ENCODE measurements around the gene CCDC190. TPM values are rescaled to one million over a fixed set of nuclear protein-coding genes. Genes with fewer than 3 reads are reported as not detected.

CCDC190 gene
- total and polyA plus RNA-seq, 2 of the 8 experiments (the other 6 are each of a cell fraction or from before 2014, with no cell fraction given), result not detected

DNA sequence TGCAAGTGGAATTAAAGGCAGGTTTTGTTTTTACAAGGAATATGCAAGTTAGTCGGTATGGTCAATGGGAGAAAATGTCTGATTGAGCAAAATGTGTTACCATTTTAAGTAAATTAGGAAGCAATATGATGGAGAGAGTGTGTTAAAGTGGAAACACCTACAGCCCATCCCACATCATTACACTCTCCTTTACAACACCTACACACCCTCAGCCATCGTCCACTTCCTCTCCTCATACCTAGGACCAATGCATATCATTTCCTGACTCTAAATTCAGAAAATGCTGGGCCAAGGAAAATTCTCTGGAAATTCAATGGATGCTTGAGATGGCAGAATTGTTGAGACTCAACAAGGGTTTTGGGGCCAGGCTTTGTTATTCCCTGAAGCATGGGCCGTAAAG, 16.4 kb upstream of the CCDC190 start:
- Histone ChIP-seq H3K9ac (replicated peaks in 1 of 4; ENCODE audit: extremely low read depth in 1 of 4, low read depth in 3 of 4, low read length in 3 of 4) (no peak overlapping the region), H4K91ac (replicated peaks; ENCODE audit: insufficient read length, low read length) (no peak overlapping the region), H3K23me2 (ENCODE audit: low read depth, low read length) (no peaks in the 10 kb centered on the region), H2BK12ac (ENCODE audit: low read depth, low read length) (no peak overlapping the region), H3K79me1 (ENCODE audit: low read depth, low read length) (no peaks in the 10 kb centered on the region), H3K4ac (replicated peaks; ENCODE audit: insufficient read length, low read depth, low read length) (no peak overlapping the region), H3K4me3 (ENCODE audit: extremely low read depth in 1 of 4, insufficient read depth in 2 of 4, low read depth in 3 of 4, low read length in 4 of 4) (no peak overlapping the region), H4K8ac (ENCODE audit: extremely low read depth, insufficient read depth, low read length) (no peak overlapping the region), H3K27me3 (replicated peaks in 1 of 4; ENCODE audit: control insufficient read depth in 3 of 4, extremely low read depth in 1 of 4, insufficient read depth in 3 of 4, low read length in 3 of 4) (no peaks in the 10 kb centered on the region), H3K27ac (ENCODE audit: low read depth, low read length) (no peak overlapping the region), H3K56ac (replicated peaks; ENCODE audit: insufficient read length, low read depth, low read length) (no peak overlapping the region), H2BK5ac (ENCODE audit: low read depth, low read length) (no peak overlapping the region), H2BK120ac (replicated peaks; ENCODE audit: low read depth, low read length) (no peak overlapping the region), H3K36me3 (ENCODE audit: control insufficient read depth in 2 of 4, insufficient read depth in 4 of 4, low read length in 3 of 4) (no peaks in the 10 kb centered on the region), H2BK20ac (ENCODE audit: low read length) (no peak overlapping the region), H3K14ac (ENCODE audit: insufficient read length) (no peak overlapping the region), H3K79me2 (ENCODE audit: control insufficient read depth in 1 of 2, insufficient read depth in 2 of 2, low read length in 2 of 2) (no peaks in the 10 kb centered on the region), H2BK15ac (ENCODE audit: low read length) (no peak overlapping the region), H2AFZ (ENCODE audit: low read length) (no peak overlapping the region), H3K23ac (ENCODE audit: insufficient read length) (no peak overlapping the region), H4K5ac (ENCODE audit: insufficient read length, low read depth, low read length) (no peak overlapping the region), H3K4me1 (replicated peaks in 1 of 4; ENCODE audit: control insufficient read depth in 3 of 4, insufficient read depth in 4 of 4, low read length in 3 of 4) (peaks cover 0 to 3% (median 0%) of the 10 kb centered on the region in 4 experiments; a peak in 2 of 7 replicates), H3K18ac (ENCODE audit: extremely low read depth, low read length) (no peak overlapping the region), H3K4me2 (ENCODE audit: insufficient read depth in 1 of 2, low read depth in 2 of 2, low read length in 2 of 2) (no peak overlapping the region), H2AK5ac (ENCODE audit: low read depth, low read length) (no peak overlapping the region), H4K20me1 (replicated peaks in 1 of 2; ENCODE audit: control insufficient read depth in 1 of 2, insufficient read depth in 2 of 2, low read length in 2 of 2) (no peaks in the 10 kb centered on the region), H3K9me3 (ENCODE audit: insufficient read depth in 2 of 2, low read depth in 1 of 2, low read length in 1 of 2) (no peaks in the 10 kb centered on the region)
- ChIA-PET POLR2A (ENCODE audit: partially characterized antibody) (no interaction called here), CTCF (ENCODE audit: partially characterized antibody) (interaction anchor here (1.0 to 2.4 kb wide), 17 partner anchors 9 to 445 kb away, joined by 3 to 58 read pairs (median 6); partner anchors contain the start of genes NUF2 and RGS4)
- DNase-seq (ENCODE audit: low read depth in 1 of 2, low spot score in 2 of 2) (no peak), FAIRE-seq (no peak)
- 82% methylated on average over 3 of the region's 3 CpGs; no CpG with 5 or more reads in 1 of the 2 experiments for WGBS, 2 experiments (ENCODE audit: extremely low coverage in 1 of 2, insufficient coverage in 1 of 2, insufficient read length in 1 of 2, insufficient replicate concordance in 2 of 2, low coverage in 1 of 2, low lambda C conversion rate in 2 of 2, missing lambda C conversion rate in 1 of 2)
- TF ChIP-seq SIRT6 (IDR thresholded peaks at IDR 0.05; ENCODE audit: low read length) (no peak), NRF1 (IDR thresholded peaks at IDR 0.05; ENCODE audit: low read depth, low read length) (no peak), SP2 (IDR thresholded peaks at IDR 0.05; ENCODE audit: low read length) (no peak), TEAD4 (IDR thresholded peaks at IDR 0.05; ENCODE audit: low read depth, low read length) (no peak), CREB1 (IDR thresholded peaks at IDR 0.05) (no peak), RFX5 (IDR thresholded peaks at IDR 0.05; ENCODE audit: borderline replicate concordance, low read depth, low read length) (no peak), CHD1 (IDR thresholded peaks at IDR 0.05; ENCODE audit: low read depth, low read length) (no peak), POLR2A (IDR thresholded peaks at IDR 0.05; ENCODE audit: control extremely low read depth in 1 of 2, low read depth in 2 of 2, low read length in 2 of 2) (no peak), CBX8 (IDR thresholded peaks at IDR 0.05; ENCODE audit: borderline replicate concordance, low read depth, low read length) (no peak), SP4 (IDR thresholded peaks at IDR 0.05; ENCODE audit: low read length) (no peak), CEBPB (IDR thresholded peaks at IDR 0.05; ENCODE audit: low read depth, low read length) (no peak)
- TF ChIP-seq, protein P1, sequence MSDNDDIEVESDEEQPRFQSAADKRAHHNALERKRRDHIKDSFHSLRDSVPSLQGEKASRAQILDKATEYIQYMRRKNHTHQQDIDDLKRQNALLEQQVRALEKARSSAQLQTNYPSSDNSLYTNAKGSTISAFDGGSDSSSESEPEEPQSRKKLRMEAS (IDR thresholded peaks at IDR 0.05), result no peak
- TF ChIP-seq, protein P2, sequence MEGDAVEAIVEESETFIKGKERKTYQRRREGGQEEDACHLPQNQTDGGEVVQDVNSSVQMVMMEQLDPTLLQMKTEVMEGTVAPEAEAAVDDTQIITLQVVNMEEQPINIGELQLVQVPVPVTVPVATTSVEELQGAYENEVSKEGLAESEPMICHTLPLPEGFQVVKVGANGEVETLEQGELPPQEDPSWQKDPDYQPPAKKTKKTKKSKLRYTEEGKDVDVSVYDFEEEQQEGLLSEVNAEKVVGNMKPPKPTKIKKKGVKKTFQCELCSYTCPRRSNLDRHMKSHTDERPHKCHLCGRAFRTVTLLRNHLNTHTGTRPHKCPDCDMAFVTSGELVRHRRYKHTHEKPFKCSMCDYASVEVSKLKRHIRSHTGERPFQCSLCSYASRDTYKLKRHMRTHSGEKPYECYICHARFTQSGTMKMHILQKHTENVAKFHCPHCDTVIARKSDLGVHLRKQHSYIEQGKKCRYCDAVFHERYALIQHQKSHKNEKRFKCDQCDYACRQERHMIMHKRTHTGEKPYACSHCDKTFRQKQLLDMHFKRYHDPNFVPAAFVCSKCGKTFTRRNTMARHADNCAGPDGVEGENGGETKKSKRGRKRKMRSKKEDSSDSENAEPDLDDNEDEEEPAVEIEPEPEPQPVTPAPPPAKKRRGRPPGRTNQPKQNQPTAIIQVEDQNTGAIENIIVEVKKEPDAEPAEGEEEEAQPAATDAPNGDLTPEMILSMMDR (IDR thresholded peaks at IDR 0.05; ENCODE audit: control extremely low read depth in 1 of 3, insufficient read depth in 1 of 3, low read depth in 1 of 3, low read length in 3 of 3), result no peak
